ENCODE data around the gene THAP7.
A peak's percentile ranks its signal among the peaks of the same experiment; 100 is the strongest.
"Not testable (repeated sequence)": the region's sequence is repeated elsewhere in the genome, so short reads cannot be mapped to it uniquely, and the experiment has no call there.

THAP7 gene

GRCh38 chr22:21001601-21002325, at the start of gene THAP7:
TSS of gene THAP7 (minus strand) at chr22:21002118. CDS start at chr22:21001911, 207 bp downstream.
- DNase-seq (ENCODE audit: low spot score): peak; percentile 93

- DNase-seq (ENCODE audit: low spot score): no peak
Measured at GRCh38 chr22:21051145-21051830, 49.4 kb upstream of the THAP7 start.

- not testable (repeated sequence) for DNase-seq (ENCODE audit: low spot score)
Measured at GRCh38 chr22:21048965-21049364, 47.0 kb upstream of the THAP7 start.

- not testable (repeated sequence) for DNase-seq (ENCODE audit: low spot score)
Measured at GRCh38 chr22:21048448-21048847, 46.5 kb upstream of the THAP7 start.

GRCh38 chr22:21047730-21048129, 45.8 kb upstream of the THAP7 start:
- no peak for DNase-seq (ENCODE audit: low spot score)

- DNase-seq (ENCODE audit: low spot score): no peak
Measured at GRCh38 chr22:21047035-21047661, 45.2 kb upstream of the THAP7 start.

- peak; percentile 87 for DNase-seq (ENCODE audit: low spot score)
Measured at GRCh38 chr22:21045585-21046294, 43.8 kb upstream of the THAP7 start, which contains the start of gene LRRC74B. TSS of gene LRRC74B (plus strand) at chr22:21045946. CDS start at chr22:21045987, 41 bp downstream.

- no peak for DNase-seq (ENCODE audit: low spot score)
Measured at GRCh38 chr22:21044931-21045584, 43.1 kb upstream of the THAP7 start.

- no peak for DNase-seq (ENCODE audit: low spot score)
Measured at GRCh38 chr22:21043860-21044535, 42.1 kb upstream of the THAP7 start.

- no peak for DNase-seq (ENCODE audit: low spot score)
Measured at GRCh38 chr22:21042978-21043859, 41.3 kb upstream of the THAP7 start.

- no peak for DNase-seq (ENCODE audit: low spot score)
Measured at GRCh38 chr22:21041937-21042336, 40.0 kb upstream of the THAP7 start.

GRCh38 chr22:21039158-21039557, 37.2 kb upstream of the THAP7 start:
- not testable (repeated sequence) for DNase-seq (ENCODE audit: low spot score)

GRCh38 chr22:21038405-21038804, 36.5 kb upstream of the THAP7 start:
- DNase-seq (ENCODE audit: low spot score): no peak

GRCh38 chr22:21034989-21035388, 33.1 kb upstream of the THAP7 start:
- no peak for DNase-seq (ENCODE audit: low spot score)

- DNase-seq (ENCODE audit: low spot score): no peak
Measured at GRCh38 chr22:21033895-21034294, 32.0 kb upstream of the THAP7 start.

- no peak for DNase-seq (ENCODE audit: low spot score)
Measured at GRCh38 chr22:21032868-21033688, 31.2 kb upstream of the THAP7 start.

- DNase-seq (ENCODE audit: low spot score): no peak
Measured at GRCh38 chr22:21032037-21032867, 30.3 kb upstream of the THAP7 start, which contains the start of gene SLC7A4. TSS of gene SLC7A4 (minus strand) at chr22:21032561. CDS start at chr22:21031812, 749 bp downstream.

- DNase-seq (ENCODE audit: low spot score): no peak
Measured at GRCh38 chr22:21031545-21032036, 29.7 kb upstream of the THAP7 start.
